K562 (cell line): Measurements from ENCODE around the gene PRMT7. TPM values are rescaled to one million over a fixed set of nuclear protein-coding genes. Genes with fewer than 3 reads are reported as not detected.

Experiments
- ATAC-seq: fragments of 200-7000 bp; cut with Tn5 transposase; 3 replicates; pipeline ENCODE4 v1.9.1; 2020; ENCODE audit warnings: moderate library complexity
- BruUV-seq: library from RNA; stranded (reverse); fragments of 400-500 nt; replicated peaks from 2 replicates; lab custom pipeline; 2021; lab: Mats Ljungman, UMichigan
- CTCF ChIA-PET: fragments of 300-600 bp; formaldehyde crosslinking; extraction: SDS; loops from one replicate; lab custom pipeline; 2021; ENCODE audit warnings: low intra/inter-chr PET ratio; lab: Yijun Ruan, JAX
- POLR2A ChIA-PET: fragments of 300-600, 350-650 bp; sonication (Branson Sonifier 250); formaldehyde crosslinking; extraction: SDS; loops from one replicate; lab custom pipeline; 2021; ENCODE audit warnings: antibody characterized with exemption, inconsistent platforms; lab: Yijun Ruan, JAX
- DNase-seq, 4 experiments: peaks; one replicate each; pipeline versions ENCODE4 v3.0.0 to v3.0.0-alpha.2; 2011 to 2018; ENCODE audit warnings: low spot score in 3 of 4, mixed read lengths in 3 of 4; ENCODE audit errors: extremely low read depth in 1 of 4
- FAIRE-seq: peaks from 2 replicates; lab custom pipeline; 2011; peaks lifted over from hg19 to GRCh38; lab: Jason Lieb, UNC
- H2AFZ ChIP-seq: 2 replicates; pipeline ENCODE4 v1.6.0; 2011; ENCODE audit warnings: low read depth, low read length, control low read depth, inconsistent platforms
- H3K27ac ChIP-seq: fragments of 200-600 bp; 3 replicates; pipeline ENCODE4 v1.8.0; 2011; ENCODE audit warnings: low read depth, mild to moderate bottlenecking, control low read depth, inconsistent platforms, low read length, moderate library complexity, mixed read lengths; ENCODE audit errors: extremely low read depth
- H3K27me3 ChIP-seq, 2 experiments: fragments of 300-600 bp in 1 of 2; 2 replicates in 1 of 2; 3 replicates in 1 of 2; pipeline versions ENCODE4 v1.6.0 to v1.8.0; 2011; ENCODE audit warnings: inconsistent platforms in 2 of 2, low read length in 2 of 2, mild to moderate bottlenecking in 1 of 2, mixed read lengths in 1 of 2, moderate library complexity in 1 of 2; ENCODE audit not compliant: control insufficient read depth in 2 of 2, insufficient read depth in 2 of 2
- H3K36me3 ChIP-seq: fragments of 300-600 bp; 3 replicates; pipeline ENCODE4 v1.8.0; 2011; ENCODE audit warnings: mild to moderate bottlenecking, low read length, inconsistent platforms; ENCODE audit not compliant: control insufficient read depth, insufficient read depth
- H3K4me1 ChIP-seq, 2 experiments: fragments of 200-600 bp in 1 of 2; replicated peaks in 1 of 2; 2 replicates in 1 of 2; 3 replicates in 1 of 2; pipeline versions ENCODE4 v1.5.1 to v1.8.0; 2011; ENCODE audit warnings: inconsistent platforms in 2 of 2, low read length in 2 of 2, mild to moderate bottlenecking in 1 of 2, mixed read lengths in 1 of 2, moderate library complexity in 1 of 2; ENCODE audit not compliant: control insufficient read depth in 2 of 2, insufficient read depth in 2 of 2
- H3K4me2 ChIP-seq: 2 replicates; pipeline ENCODE4 v1.6.1; 2011; ENCODE audit warnings: low read length, control low read depth, inconsistent platforms, mixed read lengths; ENCODE audit not compliant: insufficient read depth
- H3K4me3 ChIP-seq: fragments of 200-600 bp; sonication (generic), shearing (Covaris generic); 2 replicates; pipeline ENCODE4 v1.5.1; 2016; ENCODE audit warnings: control low read depth, inconsistent platforms
- H3K79me2 ChIP-seq: fragments of 200-600 bp; 3 replicates; pipeline ENCODE4 v1.8.0; 2011; ENCODE audit warnings: low read length, inconsistent platforms; ENCODE audit not compliant: control insufficient read depth, insufficient read depth
- H3K9ac ChIP-seq, 2 experiments: 2 replicates each; pipeline versions ENCODE4 v1.6.0 to v1.6.1; 2011; ENCODE audit warnings: low read depth in 2 of 2, low read length in 2 of 2, control low read depth in 1 of 2, inconsistent platforms in 1 of 2, mild to moderate bottlenecking in 1 of 2, mixed read lengths in 1 of 2; ENCODE audit not compliant: insufficient read depth in 1 of 2
- H3K9me1 ChIP-seq: one replicate; pipeline ENCODE4 v1.6.0; 2011; ENCODE audit warnings: inconsistent platforms, mild to moderate bottlenecking, low read length, moderate library complexity; ENCODE audit not compliant: control insufficient read depth, insufficient read depth
- H3K9me3 ChIP-seq: replicated peaks from 2 replicates; pipeline ENCODE4 v1.5.1; 2011; ENCODE audit warnings: low read depth, low read length, inconsistent platforms; ENCODE audit not compliant: control insufficient read depth, insufficient read depth
- H4K20me1 ChIP-seq: replicated peaks from 2 replicates; pipeline ENCODE4 v1.6.1; 2011; ENCODE audit warnings: low read length, inconsistent platforms, mixed read lengths; ENCODE audit not compliant: control insufficient read depth, insufficient read depth
- HINFP ChIP-seq: fragments of 450-650 bp; conservative IDR thresholded peaks from 2 replicates; pipeline ENCODE4 v1.6.1; 2016; ENCODE audit warnings: missing genetic modification characterization, low read depth, mild to moderate bottlenecking, control low read depth, missing compliant biosample characterization
- JUND ChIP-seq, 2 experiments: IDR thresholded peaks; 2 replicates in 1 of 2; 3 replicates in 1 of 2; pipeline ENCODE4 v1.6.1; 2011; ENCODE audit warnings: borderline replicate concordance in 2 of 2, low read depth in 2 of 2, low read length in 2 of 2, improper control_type of control experiment in 1 of 2, missing biosample characterization in 1 of 2, missing genetic modification characterization in 1 of 2, missing genetic modification reagents in 1 of 2
- POLR2G ChIP-seq: fragments of 200-400 bp; formaldehyde crosslinking; IDR thresholded peaks from 2 replicates; pipeline ENCODE4 v1.6.1; 2017; ENCODE audit warnings: low read depth, mild to moderate bottlenecking, antibody characterized with exemption, low read length, moderate library complexity
- WGBS: fragments of 100-300 bp; shearing (Covaris generic); methylation state at CpG from one replicate; pipeline ENCODE4 v1.1.6; 2016; ENCODE audit warnings: low coverage, mixed read lengths; ENCODE audit not compliant: insufficient coverage; ENCODE audit errors: missing lambda C conversion rate; 5-methylcytosine and 5-hydroxymethylcytosine counted together
- in situ Hi-C: fragments of 300-500 bp; cut with MboI; formaldehyde crosslinking; loops from 4 replicates; pipeline ENCODE4 v1.15.0; 2018; ENCODE audit warnings: inconsistent platforms, mixed read lengths
- intact Hi-C: fragments of 100-400 bp; cut with micrococcal nuclease; formaldehyde crosslinking; loops from 2 replicates; pipeline ENCODE4 v1.14.2; 2022
- polyA plus RNA-seq, 8 experiments: library from polyadenylated mRNA; depleted of rRNA in 4 of 8; stranded (reverse) in 5 of 8; unstranded in 3 of 8; fragments of >200 nt; fragmentation: Nextera tagmentation in 2 of 8; fragmentation: Illumina TruSeq in 1 of 8; extraction: Ambion mirVana in 2 of 8; extraction: Trizol in 1 of 8; gene quantifications; 2 replicates each; pipeline versions ENCODE4 v1.2.1 to v1.2.3, GENCODE V29; 2011 to 2014; ENCODE audit warnings: inconsistent platforms in 1 of 8, missing spikeins in 1 of 8
- total RNA-seq, 7 experiments: library from RNA; depleted of rRNA in 6 of 7; stranded (reverse); fragments of >200 nt in 6 of 7; fragmentation: Illumina TruSeq in 2 of 7; extraction: Trizol in 2 of 7; gene quantifications; 2 replicates each; pipeline versions ENCODE4 v1.2.1 to v1.2.3, GENCODE V29; 2011 to 2021; ENCODE audit warnings: low replicate concordance in 1 of 7

PRMT7 gene
- total and polyA plus RNA-seq, 9 of the 15 experiments (the other 6 are each of a cell fraction or from before 2014, with no cell fraction given), result 6.4 to 88.8 (median 73.1) TPM

GRCh38 chr16:68360547-68360946 lies 49.7 kb downstream of the PRMT7 start:
- no peak overlapping the region; a peak in 1 of 4 replicates for H3K9ac ChIP-seq
- ATAC-seq, result no peak
- CTCF ChIA-PET, result no interaction called here
- no peak overlapping the region for H2AFZ ChIP-seq
- DNase-seq, result no peak
- 85% methylated on average over 18 of the region's 18 CpGs for WGBS
- BruUV-seq, result no TSS peak
- H3K4me3 ChIP-seq, result no peak overlapping the region
- no peak for FAIRE-seq
- no peaks in the 10 kb centered on the region for H3K9me3 ChIP-seq
- peaks cover 11% of the 10 kb centered on the region for H4K20me1 ChIP-seq
- TF ChIP-seq HINFP (tag), result no peak
- TF ChIP-seq POLR2G, result peak; percentile 2; the same call in 1 of the 2 replicates
- peaks cover 27% of the 10 kb centered on the region; the same call in 2 of the 3 replicates for H3K36me3 ChIP-seq
- no peaks in the 10 kb centered on the region for H3K79me2 ChIP-seq
- H3K4me1 ChIP-seq, result peaks cover 9 to 47% of the 10 kb centered on the region in 2 experiments; a peak in 3 of 5 replicates
- no peak overlapping the region for H3K27ac ChIP-seq
- peaks cover 0 to 15% of the 10 kb centered on the region in 2 experiments; a peak in 3 of 5 replicates for H3K27me3 ChIP-seq
- in situ Hi-C loops, result no loop called here
- POLR2A ChIA-PET, result interaction anchor here (0.7 to 1.3 kb wide), 3 partner anchors 12 to 20 kb away, joined by 3 to 5 read pairs (median 5); no protein-coding TSS in a partner anchor
- intact Hi-C loops, result no loop called here
- H3K9me1 ChIP-seq, result no peaks in the 10 kb centered on the region
- no peak overlapping the region for H3K4me2 ChIP-seq

GRCh38 chr16:68360956-68361355 lies 50.1 kb downstream of the PRMT7 start:
- peaks cover 9 to 49% of the 10 kb centered on the region in 2 experiments; a peak in 3 of 5 replicates for H3K4me1 ChIP-seq
- H3K27ac ChIP-seq, result no peak overlapping the region
- H3K36me3 ChIP-seq, result peaks cover 23% of the 10 kb centered on the region; the same call in 2 of the 3 replicates
- H4K20me1 ChIP-seq, result peaks cover 11% of the 10 kb centered on the region
- 66% methylated on average over 14 of the region's 14 CpGs for WGBS
- FAIRE-seq (no peak), ATAC-seq (no peak), DNase-seq (no peak)
- ChIA-PET POLR2A (interaction anchor here (0.7 to 1.3 kb wide), 4 partner anchors 12 to 73 kb away, joined by 3 to 5 read pairs (median 4); no protein-coding TSS in a partner anchor), CTCF (no interaction called here)
- H2AFZ ChIP-seq, result no peak overlapping the region
- no peaks in the 10 kb centered on the region for H3K9me1 ChIP-seq
- no TSS peak for BruUV-seq
- H3K27me3 ChIP-seq, result peaks cover 0 to 16% of the 10 kb centered on the region in 2 experiments; a peak in 3 of 5 replicates
- H3K4me2 ChIP-seq, result no peak overlapping the region
- no peak overlapping the region for H3K9ac ChIP-seq
- in situ Hi-C loops (no loop called here), intact Hi-C loops (no loop called here)
- no peak overlapping the region for H3K4me3 ChIP-seq
- TF ChIP-seq POLR2G (peak; percentile 40), JUND (IDR thresholded peaks at IDR 0.05; ENCODE audit: borderline replicate concordance, low read depth, low read length) (no peak), JUND (tag; IDR thresholded peaks at IDR 0.05; ENCODE audit: borderline replicate concordance, low read depth, low read length) (no peak)
- H3K79me2 ChIP-seq, result no peaks in the 10 kb centered on the region
- H3K9me3 ChIP-seq, result no peaks in the 10 kb centered on the region
